Activated T-helper 1 cell treated with anti-CD3 and anti-CD28 coated beads, Interleukin-2, amount 50 U/mL, for 16 hours (primary cell): ENCODE results near the gene MTHFD2.
"Not testable (repeated sequence)": the region's sequence is repeated elsewhere in the genome, so short reads cannot be mapped to it uniquely, and the experiment has no call there.

ENCODE experiments used
- DNase-seq, 2 donors: peaks; one replicate each; pipeline ENCODE4 v3.0.0-alpha.2; 2020; ENCODE audit warnings: low read depth in 1 of 2, low spot score in 1 of 2

MTHFD2 gene

GRCh38 chr2:74227646-74228045, 29.2 kb downstream of the MTHFD2 start:
- DNase-seq = no peak

- DNase-seq = no peak
These were observed 30.4 kb downstream of the MTHFD2 start for GRCh38 chr2:74228772-74229171.

- not testable (repeated sequence) for DNase-seq
These were observed 31.4 kb downstream of the MTHFD2 start for GRCh38 chr2:74229865-74230264.

DNA sequence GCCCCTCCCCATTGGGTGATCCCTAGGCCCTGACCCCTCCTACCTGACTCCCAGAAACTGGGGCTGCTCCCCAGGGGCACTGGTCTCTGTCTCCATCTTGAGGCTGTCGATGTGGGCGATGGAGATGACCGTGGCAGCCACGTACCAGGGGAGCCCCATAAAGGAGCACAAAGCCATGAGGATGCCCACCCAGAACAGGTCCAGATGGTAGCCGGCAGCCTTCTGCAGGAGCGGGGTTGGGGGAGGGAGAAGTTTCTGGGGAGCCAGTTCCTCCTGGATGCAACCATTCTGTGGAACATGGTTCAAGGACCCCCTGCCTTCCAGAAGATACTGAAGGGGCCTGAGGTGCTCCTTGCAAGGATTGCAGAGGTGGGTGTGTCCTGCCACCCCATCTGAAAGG, 34.0 kb downstream of the MTHFD2 start:
- no peak for DNase-seq

DNA sequence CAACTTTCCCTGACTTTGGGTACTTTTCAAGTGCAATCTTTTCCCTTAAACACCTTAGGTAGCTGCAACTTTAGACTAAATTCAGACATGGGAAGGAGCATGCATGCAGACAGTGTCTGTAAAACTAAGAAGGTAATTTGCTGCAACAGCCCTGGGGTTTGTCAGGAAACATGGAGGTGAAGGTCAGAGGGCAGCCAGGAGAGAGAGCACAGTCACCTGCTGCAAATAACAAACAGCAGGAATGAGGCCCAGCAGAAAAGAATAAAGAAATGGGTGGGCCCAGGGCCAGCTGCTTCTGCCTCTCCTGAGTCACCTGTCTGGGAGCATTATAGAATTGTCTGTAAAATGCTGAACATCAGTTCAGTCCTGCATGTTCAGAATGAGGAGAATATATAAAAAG, 35.2 kb downstream of the MTHFD2 start:
- no peak for DNase-seq

- no peak for DNase-seq
These were observed 36.6 kb downstream of the MTHFD2 start for GRCh38 chr2:74235041-74235440.

GRCh38 chr2:74238879-74239278, 40.5 kb downstream of the MTHFD2 start:
- no peak for DNase-seq

- DNase-seq = no peak
These were observed 40.9 kb downstream of the MTHFD2 start for GRCh38 chr2:74239346-74239745.

DNA sequence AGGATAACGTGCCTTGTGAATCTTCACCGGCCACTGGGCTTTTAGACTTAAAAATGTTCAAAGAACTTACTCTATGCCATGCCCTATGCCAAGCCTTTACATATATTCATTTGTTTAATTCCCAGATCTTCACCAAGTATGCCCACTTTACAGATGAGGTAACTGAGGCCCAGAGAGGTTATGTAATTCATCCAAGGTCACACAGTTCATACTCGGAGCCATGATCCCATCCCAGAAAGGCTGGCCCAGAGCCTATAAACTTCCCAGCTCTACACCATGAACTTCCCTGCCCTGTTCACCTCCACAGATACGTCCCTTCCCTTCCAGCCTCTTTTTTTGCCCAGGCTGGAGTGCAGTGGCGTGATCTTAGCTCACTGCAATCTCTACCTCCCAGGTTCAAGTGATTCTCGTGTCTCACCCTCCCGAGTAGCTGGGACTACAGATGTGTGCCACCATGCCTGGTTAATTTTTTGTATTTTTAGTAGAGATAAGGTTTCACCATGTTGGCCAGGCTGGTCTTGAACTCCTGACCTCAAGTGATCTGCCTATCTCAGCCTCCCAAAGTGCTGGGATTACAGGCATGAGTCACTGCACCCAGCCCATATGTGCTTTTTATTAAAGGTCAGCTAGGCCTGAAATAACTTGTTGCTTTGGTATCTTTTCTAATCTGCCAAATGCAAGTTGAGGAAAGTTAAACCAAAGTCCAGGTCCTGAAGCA, 44.1 kb downstream of the MTHFD2 start:
- no peak for DNase-seq

DNA sequence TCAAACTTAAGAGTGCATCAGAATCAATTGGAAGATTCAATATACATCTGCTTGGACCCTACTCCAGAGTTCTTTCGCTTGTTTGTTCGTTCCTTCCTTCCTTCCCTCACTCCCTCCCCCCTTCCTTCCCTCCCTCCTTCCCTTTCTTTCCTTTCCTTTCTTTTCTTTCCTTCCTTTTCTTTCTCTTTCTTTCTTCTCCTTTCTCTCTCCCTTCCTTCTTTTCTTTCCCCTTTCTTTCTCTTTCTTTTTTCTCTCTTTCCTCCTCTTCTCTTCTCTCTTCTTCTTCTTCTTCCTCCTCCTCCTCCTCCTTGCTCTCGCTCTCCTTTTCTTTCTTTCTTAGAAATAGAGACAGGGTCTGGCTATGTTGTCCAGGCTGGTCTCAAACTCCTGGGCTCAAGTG, 45.9 kb downstream of the MTHFD2 start:
- DNase-seq = no peak

DNA sequence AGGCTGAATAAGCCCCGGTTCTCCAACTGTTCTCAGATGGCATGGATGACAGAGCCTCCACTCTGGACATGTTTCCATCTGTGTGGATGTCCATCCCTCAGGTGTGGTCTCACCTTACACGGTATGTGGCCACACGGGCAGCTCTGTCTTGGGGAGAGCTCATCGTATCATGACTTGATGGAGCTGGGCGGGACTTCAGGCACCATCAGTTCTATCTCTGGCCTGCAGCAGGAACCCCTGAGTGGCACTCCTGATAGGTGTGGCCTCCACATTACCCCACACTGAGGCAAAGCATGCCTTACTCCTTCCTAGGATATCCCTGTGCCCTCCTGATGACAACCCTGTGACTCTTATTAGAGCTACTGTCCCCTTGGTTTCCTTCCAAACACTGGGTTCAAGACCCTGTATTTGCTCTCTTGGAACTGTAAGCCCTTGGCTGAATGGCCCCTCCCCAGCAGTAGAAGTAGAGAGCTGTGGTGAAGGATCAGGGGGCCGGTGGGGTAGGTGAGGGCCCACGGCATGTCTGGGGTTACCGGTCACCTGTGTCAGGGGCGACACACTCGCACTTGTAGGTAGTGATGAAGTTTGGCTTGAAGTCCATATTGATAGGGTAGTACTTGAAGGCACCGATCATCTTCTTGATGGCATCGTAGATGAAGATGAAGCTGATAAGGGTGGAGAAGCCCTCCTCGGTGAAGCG, 48.2 kb downstream of the MTHFD2 start:
- DNase-seq = no peak

GRCh38 chr2:74249406-74250122, 51.1 kb downstream of the MTHFD2 start:
- no peak for DNase-seq

DNA sequence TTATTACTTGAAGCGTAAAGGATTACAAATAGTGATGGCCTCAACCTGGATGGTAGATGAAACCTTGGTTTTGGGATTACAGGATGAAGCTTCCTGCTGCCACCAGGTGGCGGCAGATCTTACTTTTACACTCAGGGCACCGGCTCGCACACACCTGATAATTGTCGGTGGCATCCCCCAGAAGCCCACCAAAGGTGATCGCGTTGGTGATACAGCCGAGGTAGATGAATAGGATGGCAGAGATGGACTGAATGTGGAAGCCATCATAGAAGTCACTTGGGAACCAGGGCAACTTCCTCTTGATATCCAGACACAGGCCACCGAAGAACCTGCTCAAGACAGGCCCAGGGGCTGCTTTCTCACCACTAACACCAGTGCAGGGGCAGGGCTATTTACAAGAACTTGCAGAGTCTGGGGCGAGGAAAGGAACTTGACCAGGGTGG, 51.8 kb downstream of the MTHFD2 start:
- peak in 1 of 2 donors; percentile 16 for DNase-seq

DNA sequence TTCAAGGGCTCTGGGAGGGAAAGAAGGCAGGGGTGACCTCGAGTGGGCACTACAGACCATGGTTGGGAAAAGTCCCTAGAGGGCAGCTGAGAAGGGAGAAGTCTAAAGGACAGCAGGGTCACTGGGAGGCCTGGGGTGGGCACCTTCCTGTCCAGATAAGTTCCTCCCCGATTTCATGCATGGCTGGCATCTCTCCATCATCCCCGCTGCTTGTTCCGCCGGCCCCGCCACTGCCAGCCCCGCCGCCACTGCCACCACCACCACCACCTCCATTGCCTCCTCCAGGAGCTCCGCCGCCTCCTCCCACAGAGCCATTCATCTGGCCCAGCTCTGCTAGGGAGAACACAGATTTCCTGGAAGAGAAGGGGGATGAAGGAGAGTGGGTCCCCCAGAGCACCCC, 53.6 kb downstream of the MTHFD2 start:
- no peak for DNase-seq

DNA sequence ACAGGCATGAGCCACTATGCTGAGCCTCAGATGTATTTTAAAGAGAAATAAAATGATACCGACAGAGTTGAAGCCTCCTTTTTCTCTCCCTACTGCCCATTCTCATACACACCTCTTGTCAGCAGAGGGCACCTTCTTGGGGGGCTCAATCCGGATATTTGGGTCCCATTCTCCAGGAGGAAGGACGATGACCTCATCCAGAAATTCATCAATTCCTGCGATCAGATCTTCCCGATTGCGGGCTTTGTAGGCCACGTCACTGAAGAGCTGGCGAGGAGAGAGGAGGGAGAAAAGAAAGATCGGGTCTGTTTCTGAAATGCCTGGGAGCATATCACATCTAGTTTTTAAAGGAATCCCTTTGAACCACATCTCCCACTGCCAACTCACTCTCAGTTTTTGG, 54.4 kb downstream of the MTHFD2 start:
- DNase-seq = no peak

- no peak for DNase-seq
These were observed 55.0 kb downstream of the MTHFD2 start for GRCh38 chr2:74253306-74253970.

DNA sequence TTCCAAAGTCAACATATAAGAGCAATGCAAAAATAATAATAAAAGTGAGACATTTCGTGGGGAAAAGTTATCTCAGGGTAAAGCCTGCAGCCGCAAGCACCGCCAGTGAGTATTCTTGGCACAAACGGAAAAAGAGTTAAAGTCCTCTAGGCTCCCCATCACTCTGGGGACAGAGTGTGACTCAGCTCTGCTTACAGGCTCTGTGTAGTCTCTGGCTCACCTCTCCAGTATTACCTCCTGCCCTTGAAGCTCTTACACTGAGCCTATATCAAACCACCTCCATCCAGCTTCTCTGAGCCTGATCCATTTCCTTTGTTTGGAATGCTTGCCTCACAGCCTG, 55.5 kb downstream of the MTHFD2 start:
- no peak for DNase-seq

- DNase-seq = no peak
These were observed 57.3 kb downstream of the MTHFD2 start for GRCh38 chr2:74255660-74256213.

DNA sequence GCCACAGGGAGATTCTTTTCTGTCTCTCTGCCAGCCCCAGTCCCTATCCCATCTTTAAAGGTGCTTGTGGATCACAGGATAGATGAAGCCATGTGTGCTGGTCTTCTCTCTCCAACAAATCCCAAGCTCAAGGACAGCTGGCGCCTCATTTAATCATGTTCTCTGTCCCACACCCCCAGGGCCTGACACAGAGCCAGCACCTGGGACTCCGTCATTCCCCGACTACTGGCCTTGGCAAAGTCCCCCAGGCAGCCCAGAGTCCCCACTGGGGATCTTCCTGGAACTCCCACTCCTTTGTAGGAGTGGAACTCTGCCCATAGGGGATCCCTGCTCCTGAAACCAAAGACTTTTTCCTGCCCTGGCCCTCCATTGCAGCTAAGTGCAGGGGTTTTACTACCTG, 60.8 kb downstream of the MTHFD2 start:
- no peak for DNase-seq

DNA sequence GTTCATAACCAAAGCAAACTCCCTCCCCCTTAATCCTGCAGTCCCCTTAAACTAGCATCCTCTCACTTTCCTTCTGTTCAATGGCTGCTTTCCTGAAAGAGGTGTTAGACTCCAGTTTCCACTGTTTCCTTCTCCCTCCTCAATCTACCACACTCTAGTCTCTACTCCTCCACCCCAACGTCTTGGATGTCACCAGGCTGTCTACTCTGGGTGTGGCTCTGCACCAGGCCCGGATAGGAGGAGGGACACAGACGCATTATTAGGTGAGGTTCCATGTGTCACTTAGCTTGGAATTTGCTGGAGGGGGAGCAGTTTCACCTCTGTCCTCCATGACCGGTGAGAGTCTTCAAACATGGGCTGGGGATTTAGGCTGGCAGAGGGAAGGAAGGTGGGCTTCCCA, 61.3 kb downstream of the MTHFD2 start:
- DNase-seq = no peak

DNA sequence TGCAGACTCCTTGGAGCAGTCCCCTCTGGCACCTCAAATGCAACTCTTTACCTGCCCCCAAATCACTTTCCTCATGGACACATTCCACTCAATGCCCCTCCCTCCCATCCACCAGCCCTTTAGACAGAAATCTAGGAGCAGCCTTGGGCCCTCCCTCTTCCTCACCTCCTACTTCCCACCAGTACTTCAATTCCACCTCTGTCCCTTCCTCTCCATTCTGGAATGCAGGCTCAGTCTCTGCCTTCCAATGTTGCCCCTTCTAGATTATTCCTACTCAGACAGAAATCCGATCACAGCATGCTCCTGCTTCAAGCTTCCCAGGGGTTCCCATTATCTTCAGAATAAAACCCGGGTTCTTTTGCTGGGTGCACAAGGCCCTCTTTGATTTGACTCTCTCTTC, 62.1 kb downstream of the MTHFD2 start:
- DNase-seq = no peak
